Measurements from ENCODE around the gene HOXD11. TPM values are rescaled to one million over a fixed set of nuclear protein-coding genes. Genes with fewer than 3 reads are reported as not detected.
A peak's percentile ranks its signal among the peaks of the same experiment; 100 is the strongest.

The HOXD11 gene
- total RNA-seq (2014; rRNA removed; shearing (Covaris generic)) (not detected in 2 replicates), polyA plus RNA-seq (2016; fragmentation: Nextera tagmentation; extraction: Ambion mirVana) (not detected in 2 replicates)
- long read RNA-seq, result 0 reads

- Histone ChIP-seq H3K4me3 (peak within 1 kb of the TSS; percentile 48), H3K4me1 (ENCODE audit: insufficient read depth) (peaks cover 41% of the 10 kb centered on the region), H3F3A (replicated peaks; ENCODE audit: low read depth) (peaks cover 35% of the 10 kb centered on the region), H3K4me2 (peak within 1 kb of the TSS; percentile 78), H3K79me2 (replicated peaks; ENCODE audit: insufficient read depth) (no peaks in the 10 kb centered on the region), H3K27me3 (ENCODE audit: insufficient read depth) (peaks cover 99% of the 10 kb centered on the region), H4K20me1 (replicated peaks; ENCODE audit: insufficient read depth) (peaks cover 40% of the 10 kb centered on the region), H2AFZ (no peak within 1 kb of the TSS), H3K27ac (ENCODE audit: low read depth) (no peak within 1 kb of the TSS), H3K9me2 (ENCODE audit: insufficient read depth) (no peaks in the 10 kb centered on the region), H3K36me3 (ENCODE audit: insufficient read depth) (no peaks in the 10 kb centered on the region; the same call in 1 of the 2 replicates)
- Mint-ChIP-seq H3K27me3 (ENCODE audit: insufficient read depth, low read depth, poor library complexity) (peaks cover 94% of the 10 kb centered on the region), H3K27ac (no peak within 1 kb of the TSS), H3K9me3 (peaks cover 5% of the 10 kb centered on the region), H3K36me3 (ENCODE audit: low read depth) (no peaks in the 10 kb centered on the region; the same call in 2 of the 3 replicates), H3K4me1 (peaks cover 33% of the 10 kb centered on the region), H3K4me3 (peak within 1 kb of the TSS; percentile 60)
- DNase-seq (ENCODE audit: low spot score) (peak; percentile 83), ATAC-seq (peak; percentile 15)
- no peak for TF ChIP-seq ZNF462 (CRISPR knock-in tag; IDR thresholded peaks at IDR 0.05)
- peak; percentile 95 for TF ChIP-seq EZH2 (IDR thresholded peaks at IDR 0.05; ENCODE audit: low read depth, unreplicated experiment)
These were observed at the start of gene HOXD11 for GRCh38 chr2:176106581-176107539. Gene HOXD11, plus strand, starts transcription at chr2:176107280. Its CDS starts 76 bp downstream, at chr2:176107356.

- ATAC-seq, result no peak
- Histone ChIP-seq H3K27me3 (ENCODE audit: insufficient read depth) (peaks cover 86% of the 10 kb centered on the region), H3K27ac (ENCODE audit: low read depth) (no peak overlapping the region), H4K20me1 (replicated peaks; ENCODE audit: insufficient read depth) (peaks cover 7% of the 10 kb centered on the region), H3K79me2 (replicated peaks; ENCODE audit: insufficient read depth) (no peaks in the 10 kb centered on the region), H3K4me1 (ENCODE audit: insufficient read depth) (peaks cover 22% of the 10 kb centered on the region), H3F3A (replicated peaks; ENCODE audit: low read depth) (peaks cover 4% of the 10 kb centered on the region; the same call in 1 of the 2 replicates), H3K4me3 (no peak overlapping the region), H2AFZ (no peak overlapping the region), H3K9me2 (ENCODE audit: insufficient read depth) (no peaks in the 10 kb centered on the region), H3K36me3 (ENCODE audit: insufficient read depth) (no peaks in the 10 kb centered on the region), H3K4me2 (no peak overlapping the region)
- no peak overlapping the region for H3K27ac Mint-ChIP-seq
- no peak for DNase-seq (ENCODE audit: low spot score)
- H3K27me3 Mint-ChIP-seq (ENCODE audit: insufficient read depth, low read depth, poor library complexity), result peaks cover 52% of the 10 kb centered on the region
- H3K9me3 Mint-ChIP-seq, result no peaks in the 10 kb centered on the region
- no peak overlapping the region for H3K4me3 Mint-ChIP-seq
- H3K36me3 Mint-ChIP-seq (ENCODE audit: low read depth), result no peaks in the 10 kb centered on the region
- TF ChIP-seq CTCF (conservative IDR thresholded peaks at IDR 0.05; ENCODE audit: low read depth in 2 of 2) (no peak), EZH2 (IDR thresholded peaks at IDR 0.05; ENCODE audit: low read depth, unreplicated experiment) (peak; percentile 18)
- peaks cover 16% of the 10 kb centered on the region for H3K4me1 Mint-ChIP-seq
These were observed 43.1 kb upstream of the HOXD11 start for GRCh38 chr2:176063958-176064357.
